ENCODE data around the gene C16orf95.

GRCh38 chr16:87361916-87362619 is 44.9 kb upstream of the C16orf95 start:
- TF ChIP-seq, protein P1, sequence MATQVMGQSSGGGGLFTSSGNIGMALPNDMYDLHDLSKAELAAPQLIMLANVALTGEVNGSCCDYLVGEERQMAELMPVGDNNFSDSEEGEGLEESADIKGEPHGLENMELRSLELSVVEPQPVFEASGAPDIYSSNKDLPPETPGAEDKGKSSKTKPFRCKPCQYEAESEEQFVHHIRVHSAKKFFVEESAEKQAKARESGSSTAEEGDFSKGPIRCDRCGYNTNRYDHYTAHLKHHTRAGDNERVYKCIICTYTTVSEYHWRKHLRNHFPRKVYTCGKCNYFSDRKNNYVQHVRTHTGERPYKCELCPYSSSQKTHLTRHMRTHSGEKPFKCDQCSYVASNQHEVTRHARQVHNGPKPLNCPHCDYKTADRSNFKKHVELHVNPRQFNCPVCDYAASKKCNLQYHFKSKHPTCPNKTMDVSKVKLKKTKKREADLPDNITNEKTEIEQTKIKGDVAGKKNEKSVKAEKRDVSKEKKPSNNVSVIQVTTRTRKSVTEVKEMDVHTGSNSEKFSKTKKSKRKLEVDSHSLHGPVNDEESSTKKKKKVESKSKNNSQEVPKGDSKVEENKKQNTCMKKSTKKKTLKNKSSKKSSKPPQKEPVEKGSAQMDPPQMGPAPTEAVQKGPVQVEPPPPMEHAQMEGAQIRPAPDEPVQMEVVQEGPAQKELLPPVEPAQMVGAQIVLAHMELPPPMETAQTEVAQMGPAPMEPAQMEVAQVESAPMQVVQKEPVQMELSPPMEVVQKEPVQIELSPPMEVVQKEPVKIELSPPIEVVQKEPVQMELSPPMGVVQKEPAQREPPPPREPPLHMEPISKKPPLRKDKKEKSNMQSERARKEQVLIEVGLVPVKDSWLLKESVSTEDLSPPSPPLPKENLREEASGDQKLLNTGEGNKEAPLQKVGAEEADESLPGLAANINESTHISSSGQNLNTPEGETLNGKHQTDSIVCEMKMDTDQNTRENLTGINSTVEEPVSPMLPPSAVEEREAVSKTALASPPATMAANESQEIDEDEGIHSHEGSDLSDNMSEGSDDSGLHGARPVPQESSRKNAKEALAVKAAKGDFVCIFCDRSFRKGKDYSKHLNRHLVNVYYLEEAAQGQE (IDR thresholded peaks at IDR 0.05; ENCODE audit: low read depth) = no peak
- TF ChIP-seq MAX (IDR thresholded peaks at IDR 0.05) (no peak), EGR1 (IDR thresholded peaks at IDR 0.05) (no peak), CEBPB (IDR thresholded peaks at IDR 0.05) (no peak), YY1 (IDR thresholded peaks at IDR 0.05; ENCODE audit: low read depth) (no peak), NFIC (IDR thresholded peaks at IDR 0.05) (no peak), TEAD4 (IDR thresholded peaks at IDR 0.05) (no peak), TAF1 (IDR thresholded peaks at IDR 0.05; ENCODE audit: low read depth) (no peak)

All from Ishikawa (cell line).